HG03095 (cell line): ENCODE measurements around the gene GRIN3A.
"Not testable (repeated sequence)": the region's sequence is repeated elsewhere in the genome, so short reads cannot be mapped to it uniquely, and the experiment has no call there.

Experiments used
- ATAC-seq: cut with Tn5 transposase; IDR thresholded peaks from one replicate; pipeline ENCODE4 v1.9.1; 2021; ENCODE audit warnings: moderate library complexity; ENCODE audit not compliant: unreplicated experiment

GRIN3A gene

GRCh38 chr9:101635473-101635872 lies 103.0 kb downstream of the GRIN3A start:
- ATAC-seq: no peak

- ATAC-seq: no peak
Observed at GRCh38 chr9:101634741-101635409, 103.6 kb downstream of the GRIN3A start.

GRCh38 chr9:101632611-101633010 lies 105.8 kb downstream of the GRIN3A start:
- ATAC-seq: no peak

DNA sequence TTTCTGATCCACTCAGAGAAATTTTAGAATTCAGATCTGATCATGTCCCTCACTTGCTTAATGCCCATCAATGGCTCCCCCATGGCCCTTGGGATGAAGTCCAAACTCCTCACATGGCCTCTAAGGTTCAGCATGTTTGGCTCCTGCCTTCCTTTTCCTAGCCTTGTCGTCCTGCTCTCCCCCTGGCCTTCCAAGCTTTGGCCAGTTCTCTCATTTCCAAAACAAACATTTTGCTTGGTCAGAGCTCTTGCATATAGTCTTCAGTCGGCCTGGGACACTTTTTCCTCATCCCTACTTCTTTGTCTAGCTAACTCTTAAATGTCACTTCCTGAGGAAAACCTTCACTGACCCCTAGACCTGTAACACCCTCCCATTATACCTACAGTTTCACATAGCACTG lies 106.6 kb downstream of the GRIN3A start:
- no peak for ATAC-seq

DNA sequence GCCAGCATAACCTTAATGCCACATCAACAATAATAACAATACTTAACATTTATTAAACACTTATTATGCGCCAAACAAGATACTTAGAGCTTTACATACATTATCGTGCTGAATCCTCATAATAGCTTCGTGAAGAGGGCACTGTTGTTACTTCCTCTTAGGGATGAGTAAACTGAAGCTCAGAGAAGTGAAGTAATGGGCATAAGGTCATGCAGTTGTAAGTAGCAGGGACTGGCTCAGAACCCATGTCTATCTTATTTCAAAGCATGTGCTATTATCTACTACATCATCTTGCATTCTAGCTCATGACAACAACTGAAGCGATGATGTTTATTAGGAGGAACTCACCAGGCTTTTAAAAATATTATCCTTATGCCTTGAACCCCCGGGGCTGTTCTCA lies 108.8 kb downstream of the GRIN3A start:
- ATAC-seq: no peak

DNA sequence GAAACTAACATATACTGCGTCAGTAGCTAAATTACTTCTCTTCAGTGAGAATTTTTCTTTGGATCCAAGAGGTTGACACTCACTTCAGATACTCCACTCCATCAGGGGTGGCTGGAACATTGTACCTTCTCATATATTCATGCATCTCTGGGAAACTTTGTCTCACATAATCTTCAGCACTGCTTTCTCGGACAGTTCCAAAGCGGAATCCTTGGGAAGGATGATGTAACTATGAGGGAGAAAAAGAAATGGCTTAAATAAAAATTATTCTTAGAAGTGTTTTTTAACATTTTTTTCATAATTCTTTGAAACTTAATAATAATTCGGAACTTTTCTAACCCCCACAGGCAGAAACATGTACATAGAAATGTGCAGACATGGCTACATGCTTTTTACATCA lies 110.3 kb downstream of the GRIN3A start:
- ATAC-seq: no peak

- ATAC-seq: no peak
Observed at GRCh38 chr9:101626295-101626694, 112.2 kb downstream of the GRIN3A start.

DNA sequence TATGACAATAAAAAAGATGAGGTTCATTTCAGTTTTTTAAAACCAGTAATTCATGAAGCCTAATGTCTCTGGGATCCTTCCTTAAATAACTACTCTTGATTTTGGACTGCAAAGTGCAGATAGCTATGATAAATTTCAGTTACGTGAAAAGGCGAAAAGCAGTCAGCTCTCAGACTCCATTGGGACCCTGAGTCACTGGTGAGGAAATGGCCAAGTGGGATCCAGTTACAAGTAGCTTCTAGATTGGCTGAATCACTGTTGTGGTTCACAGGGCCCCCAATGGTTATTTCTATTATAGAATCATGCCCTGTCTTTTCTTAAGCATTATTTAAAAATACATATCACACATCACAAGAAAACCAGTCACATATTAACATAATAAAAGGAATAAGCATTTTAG lies 112.6 kb downstream of the GRIN3A start:
- no peak for ATAC-seq

DNA sequence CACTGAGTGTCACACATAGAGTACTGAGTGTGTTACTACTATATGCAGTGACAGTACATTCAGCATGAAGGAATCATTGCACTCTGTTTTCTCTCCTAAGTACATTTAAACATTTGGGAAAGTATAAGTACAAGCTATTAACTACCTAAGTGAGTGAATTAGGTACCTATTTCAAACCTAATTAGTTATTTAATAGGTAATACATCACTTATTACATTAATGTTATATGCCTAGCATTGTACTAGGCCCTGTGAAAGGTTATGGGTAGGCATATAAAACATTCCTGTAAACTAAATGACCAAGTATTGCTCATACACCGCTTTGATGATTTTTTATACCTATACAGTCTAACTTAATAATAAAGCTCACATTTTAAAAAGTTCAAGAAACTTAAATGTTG lies 118.0 kb downstream of the GRIN3A start:
- no peak for ATAC-seq

- ATAC-seq: no peak
Observed at GRCh38 chr9:101618698-101619097, 119.7 kb downstream of the GRIN3A start.

DNA sequence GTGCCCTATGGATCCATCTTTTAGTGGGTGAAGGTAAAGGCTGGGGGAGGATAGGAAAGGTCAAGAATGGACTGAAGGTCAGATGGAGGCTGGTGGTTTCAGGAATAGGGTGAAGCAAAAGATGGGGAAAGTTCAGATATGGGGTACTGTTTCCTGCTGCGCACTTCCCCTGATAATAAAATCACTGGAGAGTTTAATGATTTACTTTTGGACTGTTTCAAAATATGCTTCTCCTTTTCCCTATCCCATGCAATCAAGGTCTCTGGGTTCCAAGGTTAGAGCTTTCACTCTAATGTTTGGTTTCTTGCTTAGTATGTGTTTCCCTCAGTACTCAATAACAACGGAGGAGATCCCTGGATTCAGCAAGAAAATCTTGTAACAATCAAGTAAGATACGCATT lies 132.9 kb downstream of the GRIN3A start:
- no peak for ATAC-seq

- no peak for ATAC-seq
Observed at GRCh38 chr9:101604296-101604695, 134.2 kb downstream of the GRIN3A start.

DNA sequence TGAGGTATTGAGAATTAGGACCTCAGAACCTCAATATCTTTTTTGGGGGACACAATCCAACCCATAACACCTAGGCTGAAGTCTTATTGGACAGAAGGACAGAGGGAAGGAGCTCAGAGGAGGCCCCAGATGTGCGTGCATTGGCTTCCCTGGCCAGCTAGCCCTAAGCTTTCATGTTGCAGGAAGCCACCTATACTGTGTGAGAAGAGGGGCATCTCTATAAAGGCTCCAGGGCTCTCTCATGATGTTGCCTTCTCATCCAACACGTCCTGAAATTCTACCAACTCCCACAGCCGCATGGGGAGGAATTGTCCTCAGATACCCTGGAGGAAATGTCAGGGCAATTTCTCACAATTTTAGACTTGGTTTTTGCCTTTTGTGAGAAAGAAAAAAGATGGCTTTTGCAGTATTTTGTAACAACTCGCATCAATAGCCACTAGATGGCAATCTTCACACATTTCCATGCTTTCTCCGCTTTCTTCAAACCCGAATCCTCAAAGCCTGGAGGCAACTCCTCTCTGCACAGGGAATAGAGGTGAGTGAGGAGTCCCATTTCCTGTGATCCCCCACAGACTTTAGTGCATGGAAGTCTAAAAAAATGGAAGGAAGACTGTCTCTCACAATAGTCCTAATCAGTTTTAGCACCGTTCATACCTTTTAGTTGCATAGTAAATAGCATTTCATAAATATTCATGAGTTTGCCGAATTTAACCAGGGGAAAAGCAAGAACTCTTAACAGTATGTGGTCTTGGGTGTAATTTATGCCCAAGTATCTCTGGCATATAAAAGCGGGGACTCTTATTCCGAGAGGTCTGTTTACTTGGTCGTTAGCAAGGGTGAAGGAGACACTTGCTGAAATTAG lies 136.3 kb downstream of the GRIN3A start:
- no peak for ATAC-seq

DNA sequence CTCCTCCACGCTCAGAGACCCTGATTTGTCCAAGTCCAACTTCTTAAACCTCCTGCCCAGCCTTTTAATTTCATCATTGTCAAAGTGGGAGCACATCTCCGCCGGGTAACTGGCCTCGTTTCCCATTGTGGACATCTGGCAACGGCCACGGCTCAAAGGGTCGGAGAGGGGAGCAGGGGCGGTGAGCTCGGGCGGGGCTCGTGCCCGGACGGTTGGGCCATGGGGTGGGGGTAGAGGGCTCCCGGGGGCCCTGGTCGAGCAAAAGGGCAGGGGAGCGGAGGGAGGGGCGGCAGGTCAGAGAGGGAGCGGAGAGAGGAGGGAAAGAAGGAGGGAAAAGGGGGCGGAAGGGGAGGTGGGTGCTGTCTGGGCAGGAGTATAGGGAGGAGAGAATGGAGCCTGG lies 143.7 kb downstream of the GRIN3A start, which contains the start of gene PPP3R2:
TSS of gene PPP3R2 (minus strand) at position 174 of the 400 bp plus-strand sequence. CDS start at position 126, 48 bp downstream.
- no peak for ATAC-seq

DNA sequence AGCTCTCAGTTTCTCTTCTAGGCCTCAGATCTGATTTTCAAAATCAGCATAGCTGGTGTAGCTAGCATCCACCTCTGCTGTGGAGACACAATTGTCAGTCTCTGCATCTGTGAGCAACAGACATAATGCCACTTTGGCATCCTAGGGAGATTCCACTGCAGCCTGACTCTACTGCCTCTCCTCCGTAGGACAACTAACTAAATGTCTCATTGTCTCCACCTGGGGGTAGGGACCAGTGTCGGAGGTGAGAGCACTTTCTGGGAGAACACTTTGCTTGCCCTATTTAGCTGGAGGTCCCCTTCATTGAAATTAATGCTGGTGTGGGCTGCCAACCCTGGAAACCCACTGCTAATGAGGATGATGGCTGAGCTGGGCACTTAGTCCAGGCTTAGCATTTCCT lies 145.1 kb downstream of the GRIN3A start:
- ATAC-seq: no peak

DNA sequence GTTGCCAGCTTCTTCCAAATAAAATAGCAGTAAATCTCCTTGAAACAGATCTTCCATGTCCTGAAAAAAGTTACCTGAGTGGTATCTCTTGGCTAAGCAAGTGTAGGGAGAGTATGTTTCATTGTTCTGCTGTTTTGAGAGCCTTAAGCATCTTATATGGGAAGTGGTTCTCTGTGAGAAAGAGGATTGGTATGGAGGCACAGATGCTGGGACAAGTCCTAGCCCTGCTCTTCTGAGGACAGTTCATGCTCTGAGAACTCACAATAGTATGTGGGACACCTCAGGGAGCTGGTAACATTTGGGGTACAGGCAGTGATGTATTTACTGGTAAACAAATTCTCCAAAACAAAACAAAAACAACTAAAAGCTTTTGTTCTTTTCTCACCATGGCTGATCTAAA lies 145.7 kb downstream of the GRIN3A start:
- ATAC-seq: no peak

GRCh38 chr9:101591787-101592446 lies 146.5 kb downstream of the GRIN3A start:
- no peak for ATAC-seq

GRCh38 chr9:101590901-101591300 lies 147.5 kb downstream of the GRIN3A start:
- ATAC-seq: no peak

DNA sequence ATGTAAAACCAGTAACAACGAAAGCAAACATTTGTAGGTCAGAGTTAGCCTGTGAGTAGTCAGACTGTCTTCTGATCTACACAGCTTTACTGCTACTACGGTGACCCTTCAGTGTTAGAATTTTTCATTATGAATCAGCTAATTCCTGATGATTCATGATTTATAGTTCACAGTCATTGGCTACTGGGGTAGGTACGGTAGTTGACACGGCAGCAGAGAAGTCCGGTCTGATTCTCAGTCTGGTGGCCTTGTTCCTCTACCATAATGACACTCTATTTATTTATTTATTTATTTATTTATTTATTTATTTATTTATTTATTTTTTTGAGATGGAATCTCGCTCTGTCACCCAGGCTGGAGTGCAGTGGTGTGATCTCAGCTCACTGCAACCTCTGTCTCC lies 148.4 kb downstream of the GRIN3A start:
- ATAC-seq: not testable (repeated sequence)

GRCh38 chr9:101587332-101588043 lies 151.0 kb downstream of the GRIN3A start:
- no peak for ATAC-seq

- peak; percentile 86 for ATAC-seq
Observed at GRCh38 chr9:101586651-101587050, 151.8 kb downstream of the GRIN3A start.
